Measurements from ENCODE around the gene LCN6.

Gene LCN6

GRCh38 chr9:136734837-136735496 is 13.4 kb downstream of the LCN6 start:
- no peak for DNase-seq (ENCODE audit: extremely low spot score)
- TF ChIP-seq CTCF (IDR thresholded peaks at IDR 0.05; ENCODE audit: control extremely low read depth, extremely low read depth, low read depth, missing control alignments): no peak
- CTCF ChIA-PET: no interaction called here
- POLR2A ChIA-PET: no interaction called here

GRCh38 chr9:136733611-136734010 is 14.7 kb downstream of the LCN6 start:
- DNase-seq (ENCODE audit: extremely low spot score): no peak
- CTCF ChIA-PET: interaction anchor here (1.5 kb wide), 1 partner anchor 32 kb away, joined by 4 read pairs; no protein-coding TSS in a partner anchor
- POLR2A ChIA-PET: no interaction called here
- no peak for TF ChIP-seq CTCF (IDR thresholded peaks at IDR 0.05; ENCODE audit: control extremely low read depth, extremely low read depth, low read depth, missing control alignments)

- DNase-seq (ENCODE audit: extremely low spot score): no peak
- no peak for TF ChIP-seq CTCF (IDR thresholded peaks at IDR 0.05; ENCODE audit: control extremely low read depth, extremely low read depth, low read depth, missing control alignments)
- POLR2A ChIA-PET: no interaction called here
- CTCF ChIA-PET: interaction anchor here (1.2 to 1.5 kb wide), 2 partner anchors 33 to 37 kb away, joined by 3 to 4 read pairs; no protein-coding TSS in a partner anchor
Measured at GRCh38 chr9:136732444-136733178, 15.7 kb downstream of the LCN6 start.

- no peak for DNase-seq (ENCODE audit: extremely low spot score)
- POLR2A ChIA-PET: interaction anchor here (1.5 kb wide), 1 partner anchor 12 kb away, joined by 6 read pairs; no protein-coding TSS in a partner anchor
- CTCF ChIA-PET: interaction anchor here (0.9 to 4.8 kb wide), 12 partner anchors 8 to 300 kb away, joined by 3 to 49 read pairs (median 4); partner anchors contain the start of genes LCN10 and LCN8
- TF ChIP-seq CTCF (IDR thresholded peaks at IDR 0.05; ENCODE audit: control extremely low read depth, extremely low read depth, low read depth, missing control alignments): no peak
Measured at GRCh38 chr9:136729926-136730325, 18.4 kb downstream of the LCN6 start.

GRCh38 chr9:136729144-136729543 is 19.2 kb downstream of the LCN6 start:
- POLR2A ChIA-PET: interaction anchor here (1.2 to 1.7 kb wide), 3 partner anchors 13 to 41 kb away, joined by 4 to 7 read pairs (median 6); no protein-coding TSS in a partner anchor
- no peak for DNase-seq (ENCODE audit: extremely low spot score)

More at GRCh38 chr9:136729144-136729543, 19.2 kb downstream of the LCN6 start:
- TF ChIP-seq CTCF (IDR thresholded peaks at IDR 0.05; ENCODE audit: control extremely low read depth, extremely low read depth, low read depth, missing control alignments): no peak
- CTCF ChIA-PET: interaction anchor here (0.9 to 4.8 kb wide), 18 partner anchors 9 to 300 kb away, joined by 3 to 49 read pairs (median 4); partner anchors contain the start of genes FBXW5, LCN10, LCN15 and LCN8
